ENCODE measurements around the gene NAPSA.

- TF ChIP-seq, protein P1, sequence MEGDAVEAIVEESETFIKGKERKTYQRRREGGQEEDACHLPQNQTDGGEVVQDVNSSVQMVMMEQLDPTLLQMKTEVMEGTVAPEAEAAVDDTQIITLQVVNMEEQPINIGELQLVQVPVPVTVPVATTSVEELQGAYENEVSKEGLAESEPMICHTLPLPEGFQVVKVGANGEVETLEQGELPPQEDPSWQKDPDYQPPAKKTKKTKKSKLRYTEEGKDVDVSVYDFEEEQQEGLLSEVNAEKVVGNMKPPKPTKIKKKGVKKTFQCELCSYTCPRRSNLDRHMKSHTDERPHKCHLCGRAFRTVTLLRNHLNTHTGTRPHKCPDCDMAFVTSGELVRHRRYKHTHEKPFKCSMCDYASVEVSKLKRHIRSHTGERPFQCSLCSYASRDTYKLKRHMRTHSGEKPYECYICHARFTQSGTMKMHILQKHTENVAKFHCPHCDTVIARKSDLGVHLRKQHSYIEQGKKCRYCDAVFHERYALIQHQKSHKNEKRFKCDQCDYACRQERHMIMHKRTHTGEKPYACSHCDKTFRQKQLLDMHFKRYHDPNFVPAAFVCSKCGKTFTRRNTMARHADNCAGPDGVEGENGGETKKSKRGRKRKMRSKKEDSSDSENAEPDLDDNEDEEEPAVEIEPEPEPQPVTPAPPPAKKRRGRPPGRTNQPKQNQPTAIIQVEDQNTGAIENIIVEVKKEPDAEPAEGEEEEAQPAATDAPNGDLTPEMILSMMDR (IDR thresholded peaks at IDR 0.05; ENCODE audit: low read length): no peak
- no peak for TF ChIP-seq EZH2 (IDR thresholded peaks at IDR 0.05; ENCODE audit: borderline replicate concordance, low read length)
Measured at GRCh38 chr19:50362656-50363424, 2.6 kb downstream of the NAPSA start.

Measured in OCI-LY1 (cell line).